K562 (cell line): Measurements from ENCODE around the gene DCLK2. TPM values are rescaled to one million over a fixed set of nuclear protein-coding genes. Genes with fewer than 3 reads are reported as not detected.

ENCODE experiments used
- ATAC-seq: fragments of 200-7000 bp; cut with Tn5 transposase; 3 replicates; pipeline ENCODE4 v1.9.1; 2020; ENCODE audit warnings: moderate library complexity
- BruUV-seq: library from RNA; stranded (reverse); fragments of 400-500 nt; replicated peaks from 2 replicates; lab custom pipeline; 2021; lab: Mats Ljungman, UMichigan
- CTCF ChIA-PET: fragments of 300-600 bp; formaldehyde crosslinking; extraction: SDS; loops from one replicate; lab custom pipeline; 2021; ENCODE audit warnings: low intra/inter-chr PET ratio; lab: Yijun Ruan, JAX
- POLR2A ChIA-PET: fragments of 300-600, 350-650 bp; sonication (Branson Sonifier 250); formaldehyde crosslinking; extraction: SDS; loops from one replicate; lab custom pipeline; 2021; ENCODE audit warnings: antibody characterized with exemption, inconsistent platforms; lab: Yijun Ruan, JAX
- DNase-seq, 4 experiments: peaks; one replicate each; pipeline versions ENCODE4 v3.0.0 to v3.0.0-alpha.2; 2011 to 2018; ENCODE audit warnings: low spot score in 3 of 4, mixed read lengths in 3 of 4; ENCODE audit errors: extremely low read depth in 1 of 4
- FAIRE-seq: peaks from 2 replicates; lab custom pipeline; 2011; peaks lifted over from hg19 to GRCh38; lab: Jason Lieb, UNC
- H2AFZ ChIP-seq: 2 replicates; pipeline ENCODE4 v1.6.0; 2011; ENCODE audit warnings: low read depth, low read length, control low read depth, inconsistent platforms
- H3K27ac ChIP-seq: fragments of 200-600 bp; 3 replicates; pipeline ENCODE4 v1.8.0; 2011; ENCODE audit warnings: low read depth, mild to moderate bottlenecking, control low read depth, inconsistent platforms, low read length, moderate library complexity, mixed read lengths; ENCODE audit errors: extremely low read depth
- H3K27me3 ChIP-seq, 2 experiments: fragments of 300-600 bp in 1 of 2; 2 replicates in 1 of 2; 3 replicates in 1 of 2; pipeline versions ENCODE4 v1.6.0 to v1.8.0; 2011; ENCODE audit warnings: inconsistent platforms in 2 of 2, low read length in 2 of 2, mild to moderate bottlenecking in 1 of 2, mixed read lengths in 1 of 2, moderate library complexity in 1 of 2; ENCODE audit not compliant: control insufficient read depth in 2 of 2, insufficient read depth in 2 of 2
- H3K36me3 ChIP-seq: fragments of 300-600 bp; 3 replicates; pipeline ENCODE4 v1.8.0; 2011; ENCODE audit warnings: mild to moderate bottlenecking, low read length, inconsistent platforms; ENCODE audit not compliant: control insufficient read depth, insufficient read depth
- H3K4me1 ChIP-seq, 2 experiments: fragments of 200-600 bp in 1 of 2; replicated peaks in 1 of 2; 2 replicates in 1 of 2; 3 replicates in 1 of 2; pipeline versions ENCODE4 v1.5.1 to v1.8.0; 2011; ENCODE audit warnings: inconsistent platforms in 2 of 2, low read length in 2 of 2, mild to moderate bottlenecking in 1 of 2, mixed read lengths in 1 of 2, moderate library complexity in 1 of 2; ENCODE audit not compliant: control insufficient read depth in 2 of 2, insufficient read depth in 2 of 2
- H3K4me2 ChIP-seq: 2 replicates; pipeline ENCODE4 v1.6.1; 2011; ENCODE audit warnings: low read length, control low read depth, inconsistent platforms, mixed read lengths; ENCODE audit not compliant: insufficient read depth
- H3K4me3 ChIP-seq: fragments of 200-600 bp; sonication (generic), shearing (Covaris generic); 2 replicates; pipeline ENCODE4 v1.5.1; 2016; ENCODE audit warnings: control low read depth, inconsistent platforms
- H3K79me2 ChIP-seq: fragments of 200-600 bp; 3 replicates; pipeline ENCODE4 v1.8.0; 2011; ENCODE audit warnings: low read length, inconsistent platforms; ENCODE audit not compliant: control insufficient read depth, insufficient read depth
- H3K9ac ChIP-seq, 2 experiments: 2 replicates each; pipeline versions ENCODE4 v1.6.0 to v1.6.1; 2011; ENCODE audit warnings: low read depth in 2 of 2, low read length in 2 of 2, control low read depth in 1 of 2, inconsistent platforms in 1 of 2, mild to moderate bottlenecking in 1 of 2, mixed read lengths in 1 of 2; ENCODE audit not compliant: insufficient read depth in 1 of 2
- H3K9me1 ChIP-seq: one replicate; pipeline ENCODE4 v1.6.0; 2011; ENCODE audit warnings: inconsistent platforms, mild to moderate bottlenecking, low read length, moderate library complexity; ENCODE audit not compliant: control insufficient read depth, insufficient read depth
- H3K9me3 ChIP-seq: replicated peaks from 2 replicates; pipeline ENCODE4 v1.5.1; 2011; ENCODE audit warnings: low read depth, low read length, inconsistent platforms; ENCODE audit not compliant: control insufficient read depth, insufficient read depth
- H4K20me1 ChIP-seq: replicated peaks from 2 replicates; pipeline ENCODE4 v1.6.1; 2011; ENCODE audit warnings: low read length, inconsistent platforms, mixed read lengths; ENCODE audit not compliant: control insufficient read depth, insufficient read depth
- BMI1 ChIP-seq: fragments of 150-350 bp; IDR thresholded peaks from 2 replicates; pipeline ENCODE4 v1.6.1; 2014; ENCODE audit warnings: low read length
- CSDE1 ChIP-seq, 2 experiments: fragments of 450-650 bp; IDR thresholded peaks; 2 replicates each; pipeline ENCODE4 v1.6.1; 2016; ENCODE audit warnings: mild to moderate bottlenecking in 1 of 2
- EP400 ChIP-seq: fragments of 450-650 bp; IDR thresholded peaks from 2 replicates; pipeline ENCODE4 v1.6.1; 2017; ENCODE audit warnings: antibody characterized with exemption, mild to moderate bottlenecking, moderate library complexity
- TSHZ1 ChIP-seq: fragments of 250-450 bp; sonication (Bioruptor Pico); IDR thresholded peaks from 2 replicates; pipeline ENCODE4 v1.4.0; 2020; ENCODE audit warnings: mild to moderate bottlenecking, moderate library complexity
- USF1 ChIP-seq: sonication (generic); formaldehyde crosslinking; IDR thresholded peaks from 2 replicates; pipeline ENCODE4 v1.9.0; 2022; ENCODE audit warnings: mild to moderate bottlenecking, missing genetic modification reagents
- ZBTB8A ChIP-seq: fragments of 450-650 bp; IDR thresholded peaks from 2 replicates; pipeline ENCODE4 v1.6.1; 2018; ENCODE audit warnings: mild to moderate bottlenecking, moderate library complexity; ENCODE audit not compliant: partially characterized antibody
- ZNF224 ChIP-seq: sonication (generic); formaldehyde crosslinking; IDR thresholded peaks from 2 replicates; pipeline ENCODE4 v1.8.0; 2022; ENCODE audit warnings: mild to moderate bottlenecking, missing genetic modification reagents
- WGBS: fragments of 100-300 bp; shearing (Covaris generic); methylation state at CpG from one replicate; pipeline ENCODE4 v1.1.6; 2016; ENCODE audit warnings: low coverage, mixed read lengths; ENCODE audit not compliant: insufficient coverage; ENCODE audit errors: missing lambda C conversion rate; 5-methylcytosine and 5-hydroxymethylcytosine counted together
- in situ Hi-C: fragments of 300-500 bp; cut with MboI; formaldehyde crosslinking; loops from 4 replicates; pipeline ENCODE4 v1.15.0; 2018; ENCODE audit warnings: inconsistent platforms, mixed read lengths
- intact Hi-C: fragments of 100-400 bp; cut with micrococcal nuclease; formaldehyde crosslinking; loops from 2 replicates; pipeline ENCODE4 v1.14.2; 2022
- polyA plus RNA-seq, 8 experiments: library from polyadenylated mRNA; depleted of rRNA in 4 of 8; stranded (reverse) in 5 of 8; unstranded in 3 of 8; fragments of >200 nt; fragmentation: Nextera tagmentation in 2 of 8; fragmentation: Illumina TruSeq in 1 of 8; extraction: Ambion mirVana in 2 of 8; extraction: Trizol in 1 of 8; gene quantifications; 2 replicates each; pipeline versions ENCODE4 v1.2.1 to v1.2.3, GENCODE V29; 2011 to 2014; ENCODE audit warnings: inconsistent platforms in 1 of 8, missing spikeins in 1 of 8
- total RNA-seq, 7 experiments: library from RNA; depleted of rRNA in 6 of 7; stranded (reverse); fragments of >200 nt in 6 of 7; fragmentation: Illumina TruSeq in 2 of 7; extraction: Trizol in 2 of 7; gene quantifications; 2 replicates each; pipeline versions ENCODE4 v1.2.1 to v1.2.3, GENCODE V29; 2011 to 2021; ENCODE audit warnings: low replicate concordance in 1 of 7
- TF ChIP-seq, protein P1 (sequence below): fragments of 250-450 bp; sonication (Bioruptor Pico); IDR thresholded peaks from 2 replicates; pipeline ENCODE4 v1.8.0; 2021; ENCODE audit warnings: moderate library complexity, mild to moderate bottlenecking, inconsistent platforms

DCLK2 gene
- total and polyA plus RNA-seq, 9 of the 15 experiments (the other 6 are each of a cell fraction or from before 2014, with no cell fraction given), result not detected

- no peak for TF ChIP-seq USF1 (CRISPR knock-in tag)
- no peak for TF ChIP-seq ZBTB8A
- TF ChIP-seq, protein P1, sequence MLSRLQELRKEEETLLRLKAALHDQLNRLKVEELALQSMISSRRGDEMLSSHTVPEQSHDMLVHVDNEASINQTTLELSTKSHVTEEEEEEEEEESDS, result no peak
These were observed 27.1 kb upstream of the DCLK2 start (continued) for GRCh38 chr4:150051111-150051510.

DNA sequence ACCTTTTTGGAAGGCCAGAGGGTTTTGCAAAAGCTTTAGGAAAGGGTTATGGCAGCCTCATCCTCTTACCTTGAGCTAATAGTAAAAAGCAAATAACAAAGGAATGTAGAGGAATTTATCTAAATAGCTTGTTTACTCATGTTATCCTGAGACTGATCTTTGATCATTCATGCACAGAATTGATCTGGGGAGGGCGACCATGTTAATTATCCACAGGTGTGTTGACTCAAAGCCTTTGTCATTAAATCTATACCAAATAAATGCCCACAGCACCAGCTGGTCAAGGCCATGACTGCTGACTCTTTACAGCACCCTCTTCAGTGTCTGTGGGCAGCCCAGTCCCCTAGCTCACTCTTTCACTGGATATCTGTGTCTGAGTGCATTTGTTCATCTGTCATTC is 22.8 kb upstream of the DCLK2 start:
- Histone ChIP-seq H3K4me2 (no peak overlapping the region), H4K20me1 (no peaks in the 10 kb centered on the region), H3K79me2 (no peaks in the 10 kb centered on the region), H2AFZ (no peak overlapping the region), H3K27ac (no peak overlapping the region), H3K36me3 (no peaks in the 10 kb centered on the region), H3K9ac (no peak overlapping the region), H3K27me3 (no peaks in the 10 kb centered on the region), H3K9me3 (no peaks in the 10 kb centered on the region), H3K4me3 (no peak overlapping the region), H3K9me1 (no peaks in the 10 kb centered on the region), H3K4me1 (no peaks in the 10 kb centered on the region)
- DNase-seq (no peak), FAIRE-seq (no peak), ATAC-seq (no peak)
- ChIA-PET POLR2A (no interaction called here), CTCF (no interaction called here)
- intact Hi-C loops (no loop called here), in situ Hi-C loops (no loop called here)
- TF ChIP-seq CSDE1 (IDR thresholded peaks at IDR 0.05), result no peak
- no peak for TF ChIP-seq BMI1
- TF ChIP-seq ZNF224 (CRISPR knock-in tag), result no peak
- TF ChIP-seq TSHZ1, result no peak
- no peak for TF ChIP-seq EP400
- WGBS, result 0% methylated on average over 1 of the region's 1 CpG
- no TSS peak for BruUV-seq
